GM12878 (cell line): ENCODE results near the gene TMEM44.

Experiments used
- BACH1 ChIP-seq: fragments of 450-650 bp; IDR thresholded peaks from 2 replicates; pipeline ENCODE4 v1.6.1; 2017; ENCODE audit warnings: mild to moderate bottlenecking, borderline replicate concordance
- CHD4 ChIP-seq: fragments of 200-600 bp; sonication (generic); IDR thresholded peaks from 2 replicates; pipeline ENCODE4 v1.6.1; 2016; ENCODE audit warnings: mild to moderate bottlenecking
- JUND ChIP-seq: IDR thresholded peaks from 2 replicates; pipeline ENCODE4 v1.6.1; 2012; ENCODE audit warnings: low read depth, mild to moderate bottlenecking, low read length, improper control_type of control experiment, moderate library complexity
- KDM1A ChIP-seq: fragments of 200-600 bp; sonication (generic); IDR thresholded peaks from 2 replicates; pipeline ENCODE4 v1.6.1; 2016; ENCODE audit warnings: borderline replicate concordance
- RFX5 ChIP-seq: IDR thresholded peaks from 2 replicates; pipeline ENCODE4 v1.6.1; 2011; ENCODE audit warnings: low read depth, low read length, improper control_type of control experiment
- TCF7 ChIP-seq: IDR thresholded peaks from 2 replicates; pipeline ENCODE4 v1.6.1; 2014; ENCODE audit warnings: antibody characterized with exemption, borderline replicate concordance
- TF ChIP-seq, protein P1 (sequence below): IDR thresholded peaks from 2 replicates; pipeline ENCODE4 v1.6.1; 2012; ENCODE audit warnings: low read length, inconsistent platforms
- TF ChIP-seq, protein P2 (sequence below): fragments of 450-650 bp; IDR thresholded peaks from 2 replicates; pipeline ENCODE4 v1.6.1; 2017; ENCODE audit warnings: low read depth, mild to moderate bottlenecking, moderate library complexity
- TF ChIP-seq, protein P3 (sequence below), 3 experiments: IDR thresholded peaks in 2 of 3; conservative IDR thresholded peaks in 1 of 3; 2 replicates each; pipeline ENCODE4 v1.5.1; 2011; ENCODE audit warnings: low read depth in 3 of 3, low read length in 3 of 3, mild to moderate bottlenecking in 3 of 3, control low read depth in 2 of 3, moderate library complexity in 2 of 3, inconsistent platforms in 1 of 3, mixed read lengths in 1 of 3; ENCODE audit not compliant: control insufficient read depth in 2 of 3, insufficient read depth in 1 of 3; ENCODE audit errors: extremely low read depth in 1 of 3
- TF ChIP-seq, protein P4 (sequence below): IDR thresholded peaks from 2 replicates; pipeline ENCODE4 v1.6.1; 2012; ENCODE audit warnings: low read depth, low read length, improper control_type of control experiment

DNA sequence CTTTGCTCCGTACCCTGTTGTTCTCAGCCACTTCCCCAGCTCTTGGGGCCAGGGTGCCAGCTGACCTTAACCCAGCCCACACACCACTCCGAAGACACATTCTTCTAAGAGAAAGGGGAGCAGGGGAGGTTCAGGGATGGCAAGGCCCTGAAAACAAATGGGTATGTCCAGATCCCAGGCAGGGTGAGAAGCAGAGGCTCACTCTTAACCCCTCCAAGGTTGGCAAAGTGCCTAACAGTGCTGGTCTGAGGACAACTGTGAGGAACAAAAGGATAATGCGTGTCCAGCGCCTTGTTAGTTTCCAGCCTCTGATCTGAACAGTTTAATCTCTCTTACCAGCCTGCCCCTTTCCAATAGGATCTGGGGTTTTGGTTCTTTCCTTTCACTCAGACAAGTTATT is 1.5 kb downstream of the TMEM44 start:
- TF ChIP-seq BACH1 (no peak), RFX5 (no peak), TCF7 (no peak), CHD4 (no peak), JUND (no peak), KDM1A (no peak)
- TF ChIP-seq, protein P1, sequence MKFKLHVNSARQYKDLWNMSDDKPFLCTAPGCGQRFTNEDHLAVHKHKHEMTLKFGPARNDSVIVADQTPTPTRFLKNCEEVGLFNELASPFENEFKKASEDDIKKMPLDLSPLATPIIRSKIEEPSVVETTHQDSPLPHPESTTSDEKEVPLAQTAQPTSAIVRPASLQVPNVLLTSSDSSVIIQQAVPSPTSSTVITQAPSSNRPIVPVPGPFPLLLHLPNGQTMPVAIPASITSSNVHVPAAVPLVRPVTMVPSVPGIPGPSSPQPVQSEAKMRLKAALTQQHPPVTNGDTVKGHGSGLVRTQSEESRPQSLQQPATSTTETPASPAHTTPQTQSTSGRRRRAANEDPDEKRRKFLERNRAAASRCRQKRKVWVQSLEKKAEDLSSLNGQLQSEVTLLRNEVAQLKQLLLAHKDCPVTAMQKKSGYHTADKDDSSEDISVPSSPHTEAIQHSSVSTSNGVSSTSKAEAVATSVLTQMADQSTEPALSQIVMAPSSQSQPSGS: no peak
- TF ChIP-seq, protein P2, sequence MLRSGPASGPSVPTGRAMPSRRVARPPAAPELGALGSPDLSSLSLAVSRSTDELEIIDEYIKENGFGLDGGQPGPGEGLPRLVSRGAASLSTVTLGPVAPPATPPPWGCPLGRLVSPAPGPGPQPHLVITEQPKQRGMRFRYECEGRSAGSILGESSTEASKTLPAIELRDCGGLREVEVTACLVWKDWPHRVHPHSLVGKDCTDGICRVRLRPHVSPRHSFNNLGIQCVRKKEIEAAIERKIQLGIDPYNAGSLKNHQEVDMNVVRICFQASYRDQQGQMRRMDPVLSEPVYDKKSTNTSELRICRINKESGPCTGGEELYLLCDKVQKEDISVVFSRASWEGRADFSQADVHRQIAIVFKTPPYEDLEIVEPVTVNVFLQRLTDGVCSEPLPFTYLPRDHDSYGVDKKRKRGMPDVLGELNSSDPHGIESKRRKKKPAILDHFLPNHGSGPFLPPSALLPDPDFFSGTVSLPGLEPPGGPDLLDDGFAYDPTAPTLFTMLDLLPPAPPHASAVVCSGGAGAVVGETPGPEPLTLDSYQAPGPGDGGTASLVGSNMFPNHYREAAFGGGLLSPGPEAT: no peak
- TF ChIP-seq, protein P3, sequence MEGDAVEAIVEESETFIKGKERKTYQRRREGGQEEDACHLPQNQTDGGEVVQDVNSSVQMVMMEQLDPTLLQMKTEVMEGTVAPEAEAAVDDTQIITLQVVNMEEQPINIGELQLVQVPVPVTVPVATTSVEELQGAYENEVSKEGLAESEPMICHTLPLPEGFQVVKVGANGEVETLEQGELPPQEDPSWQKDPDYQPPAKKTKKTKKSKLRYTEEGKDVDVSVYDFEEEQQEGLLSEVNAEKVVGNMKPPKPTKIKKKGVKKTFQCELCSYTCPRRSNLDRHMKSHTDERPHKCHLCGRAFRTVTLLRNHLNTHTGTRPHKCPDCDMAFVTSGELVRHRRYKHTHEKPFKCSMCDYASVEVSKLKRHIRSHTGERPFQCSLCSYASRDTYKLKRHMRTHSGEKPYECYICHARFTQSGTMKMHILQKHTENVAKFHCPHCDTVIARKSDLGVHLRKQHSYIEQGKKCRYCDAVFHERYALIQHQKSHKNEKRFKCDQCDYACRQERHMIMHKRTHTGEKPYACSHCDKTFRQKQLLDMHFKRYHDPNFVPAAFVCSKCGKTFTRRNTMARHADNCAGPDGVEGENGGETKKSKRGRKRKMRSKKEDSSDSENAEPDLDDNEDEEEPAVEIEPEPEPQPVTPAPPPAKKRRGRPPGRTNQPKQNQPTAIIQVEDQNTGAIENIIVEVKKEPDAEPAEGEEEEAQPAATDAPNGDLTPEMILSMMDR (IDR thresholded peaks at IDR 0.05 in 2 of 3, conservative IDR thresholded peaks at IDR 0.05 in 1 of 3; ENCODE audit: control insufficient read depth in 2 of 3, extremely low read depth in 1 of 3, insufficient read depth in 1 of 3, low read depth in 3 of 3, low read length in 3 of 3): no peak
- TF ChIP-seq, protein P4, sequence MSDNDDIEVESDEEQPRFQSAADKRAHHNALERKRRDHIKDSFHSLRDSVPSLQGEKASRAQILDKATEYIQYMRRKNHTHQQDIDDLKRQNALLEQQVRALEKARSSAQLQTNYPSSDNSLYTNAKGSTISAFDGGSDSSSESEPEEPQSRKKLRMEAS: no peak
